ENCODE measurements around the gene IL20.

IL20 gene

GRCh38 chr1:206905295-206906164 is 40.1 kb downstream of the IL20 start:
- DNase-seq: no peak

- DNase-seq: peak; percentile 50
These were observed 42.0 kb downstream of the IL20 start for GRCh38 chr1:206907304-206907991.

GRCh38 chr1:206908038-206908437 is 42.6 kb downstream of the IL20 start:
- no peak for DNase-seq

GRCh38 chr1:206909161-206909882 is 43.9 kb downstream of the IL20 start:
- DNase-seq: no peak

- DNase-seq: no peak
These were observed 44.5 kb downstream of the IL20 start for GRCh38 chr1:206909883-206910318.

GRCh38 chr1:206911064-206911663 is 45.7 kb downstream of the IL20 start:
- peak; percentile 40 for DNase-seq

GRCh38 chr1:206912445-206913095 is 47.1 kb downstream of the IL20 start:
- DNase-seq: peak; percentile 55

GRCh38 chr1:206913766-206914537 is 48.5 kb downstream of the IL20 start:
- no peak for DNase-seq

- DNase-seq: no peak
These were observed 49.8 kb downstream of the IL20 start for GRCh38 chr1:206915030-206915735.

- DNase-seq: no peak
These were observed 50.7 kb downstream of the IL20 start for GRCh38 chr1:206916000-206916709.

GRCh38 chr1:206918076-206918475 is 52.7 kb downstream of the IL20 start:
- DNase-seq: no peak
